Right atrium auricular region (tissue), 2 donors: ENCODE data around the gene PFN1. TPM values are rescaled to one million over a fixed set of nuclear protein-coding genes. Genes with fewer than 3 reads are reported as not detected.

Experiments used
- DNase-seq: peaks from one replicate; pipeline ENCODE4 v3.0.0-alpha.2; 2019; ENCODE audit warnings: low spot score
- H3K27ac ChIP-seq, 2 donors: fragments of 200-600 bp; sonication (generic); 1 replicate in 1 of 2; 2 replicates in 1 of 2; pipeline ENCODE4 v1.5.1; 2016 to 2019
- H3K27me3 ChIP-seq, 2 donors: fragments of 200-600 bp; sonication (generic); one replicate each; pipeline versions ENCODE4 v1.5.1 to v1.6.0; 2017 to 2019
- H3K36me3 ChIP-seq: fragments of 200-600 bp; sonication (generic); one replicate; pipeline ENCODE4 v1.5.1; 2016
- H3K4me1 ChIP-seq, 2 donors: fragments of 200-600 bp; sonication (generic); one replicate each; pipeline versions ENCODE4 v1.5.1 to v1.6.0; 2017 to 2019
- H3K4me3 ChIP-seq, 2 donors: fragments of 200-600 bp; sonication (generic); 1 replicate in 1 of 2; 2 replicates in 1 of 2; pipeline ENCODE4 v1.5.1; 2017 to 2019; ENCODE audit warnings: mild to moderate bottlenecking in 1 of 2, moderate library complexity in 1 of 2
- H3K9me3 ChIP-seq, 2 donors: fragments of 200-600 bp; sonication (generic); one replicate each; pipeline ENCODE4 v1.5.1; 2019
- total RNA-seq, 2 donors: library from RNA; depleted of rRNA; stranded (reverse); fragments of >200 nt; gene quantifications; one replicate each; pipeline ENCODE4 v1.1.0, GENCODE V29; 2016
- TF ChIP-seq, protein P1 (sequence below), 2 donors: fragments of 200-600 bp; sonication (generic); IDR thresholded peaks; one replicate each; pipeline ENCODE4 v1.5.1; 2019; ENCODE audit warnings: antibody characterized with exemption in 2 of 2

Gene PFN1
- total RNA-seq, 2 donors from 2014 or later, result 218 to 425 TPM

DNA sequence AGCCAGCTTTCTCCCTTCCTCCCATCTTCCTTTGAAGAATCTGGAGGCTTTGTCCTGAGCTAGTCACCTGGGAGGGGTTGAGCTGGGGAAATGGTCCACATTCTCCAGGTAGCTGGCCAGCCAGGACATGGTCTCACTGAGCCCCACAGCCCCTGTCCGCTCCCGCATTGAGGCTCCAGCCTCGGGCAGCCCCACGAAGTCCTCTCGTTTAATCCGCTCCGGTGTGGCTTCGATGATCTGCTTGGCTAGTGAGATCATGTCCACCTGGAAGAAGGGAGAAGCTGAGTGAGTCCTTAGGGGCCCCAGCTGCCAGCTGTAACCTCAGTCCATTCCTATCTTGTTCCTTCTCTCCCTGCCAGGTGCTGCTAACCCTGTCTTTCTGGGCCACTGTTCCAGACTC is 21.9 kb upstream of the PFN1 start:
- Histone ChIP-seq H3K36me3 (peaks cover 41% of the 10 kb centered on the region), H3K9me3 (no peaks in the 10 kb centered on the region), H3K4me3 (no peak overlapping the region), H3K4me1 (peaks cover 0 to 60% of the 10 kb centered on the region in 2 donors), H3K27me3 (no peaks in the 10 kb centered on the region), H3K27ac (peak overlapping the region in 1 of 2 donors; percentile 97)
- TF ChIP-seq, protein P1, sequence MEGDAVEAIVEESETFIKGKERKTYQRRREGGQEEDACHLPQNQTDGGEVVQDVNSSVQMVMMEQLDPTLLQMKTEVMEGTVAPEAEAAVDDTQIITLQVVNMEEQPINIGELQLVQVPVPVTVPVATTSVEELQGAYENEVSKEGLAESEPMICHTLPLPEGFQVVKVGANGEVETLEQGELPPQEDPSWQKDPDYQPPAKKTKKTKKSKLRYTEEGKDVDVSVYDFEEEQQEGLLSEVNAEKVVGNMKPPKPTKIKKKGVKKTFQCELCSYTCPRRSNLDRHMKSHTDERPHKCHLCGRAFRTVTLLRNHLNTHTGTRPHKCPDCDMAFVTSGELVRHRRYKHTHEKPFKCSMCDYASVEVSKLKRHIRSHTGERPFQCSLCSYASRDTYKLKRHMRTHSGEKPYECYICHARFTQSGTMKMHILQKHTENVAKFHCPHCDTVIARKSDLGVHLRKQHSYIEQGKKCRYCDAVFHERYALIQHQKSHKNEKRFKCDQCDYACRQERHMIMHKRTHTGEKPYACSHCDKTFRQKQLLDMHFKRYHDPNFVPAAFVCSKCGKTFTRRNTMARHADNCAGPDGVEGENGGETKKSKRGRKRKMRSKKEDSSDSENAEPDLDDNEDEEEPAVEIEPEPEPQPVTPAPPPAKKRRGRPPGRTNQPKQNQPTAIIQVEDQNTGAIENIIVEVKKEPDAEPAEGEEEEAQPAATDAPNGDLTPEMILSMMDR (IDR thresholded peaks at IDR 0.05), result no peak
- no peak for DNase-seq

GRCh38 chr17:4969551-4970173 is 21.3 kb upstream of the PFN1 start:
- H3K27ac ChIP-seq, result peak overlapping the region; percentile 95 to 97
- H3K36me3 ChIP-seq, result peaks cover 41% of the 10 kb centered on the region
- DNase-seq, result no peak
- H3K4me3 ChIP-seq, result no peak overlapping the region
- H3K4me1 ChIP-seq, result peaks cover 0 to 61% of the 10 kb centered on the region in 2 donors
- no peaks in the 10 kb centered on the region for H3K9me3 ChIP-seq
- H3K27me3 ChIP-seq, result no peaks in the 10 kb centered on the region
- TF ChIP-seq, protein P1 (IDR thresholded peaks at IDR 0.05), result no peak

- H3K9me3 ChIP-seq, result no peaks in the 10 kb centered on the region
- TF ChIP-seq, protein P1 (IDR thresholded peaks at IDR 0.05), result no peak
- H3K4me1 ChIP-seq, result peaks cover 0 to 56% of the 10 kb centered on the region in 2 donors
- no peaks in the 10 kb centered on the region for H3K27me3 ChIP-seq
- H3K36me3 ChIP-seq, result peaks cover 38% of the 10 kb centered on the region
- H3K4me3 ChIP-seq, result peak overlapping the region in 1 of 2 donors; percentile 69
- peak overlapping the region; percentile 95 to 97 for H3K27ac ChIP-seq
- no peak for DNase-seq
These were observed 20.8 kb upstream of the PFN1 start for GRCh38 chr17:4969047-4969550.

- TF ChIP-seq, protein P1 (IDR thresholded peaks at IDR 0.05), result no peak
- H3K27ac ChIP-seq, result peak overlapping the region; percentile 95 to 97
- H3K9me3 ChIP-seq, result no peaks in the 10 kb centered on the region
- H3K36me3 ChIP-seq, result peaks cover 32% of the 10 kb centered on the region
- H3K27me3 ChIP-seq, result no peaks in the 10 kb centered on the region
- no peak for DNase-seq
- peaks cover 0 to 51% of the 10 kb centered on the region in 2 donors for H3K4me1 ChIP-seq
- peak overlapping the region; percentile 69 to 75 for H3K4me3 ChIP-seq
These were observed 20.2 kb upstream of the PFN1 start for GRCh38 chr17:4968486-4969046.

DNA sequence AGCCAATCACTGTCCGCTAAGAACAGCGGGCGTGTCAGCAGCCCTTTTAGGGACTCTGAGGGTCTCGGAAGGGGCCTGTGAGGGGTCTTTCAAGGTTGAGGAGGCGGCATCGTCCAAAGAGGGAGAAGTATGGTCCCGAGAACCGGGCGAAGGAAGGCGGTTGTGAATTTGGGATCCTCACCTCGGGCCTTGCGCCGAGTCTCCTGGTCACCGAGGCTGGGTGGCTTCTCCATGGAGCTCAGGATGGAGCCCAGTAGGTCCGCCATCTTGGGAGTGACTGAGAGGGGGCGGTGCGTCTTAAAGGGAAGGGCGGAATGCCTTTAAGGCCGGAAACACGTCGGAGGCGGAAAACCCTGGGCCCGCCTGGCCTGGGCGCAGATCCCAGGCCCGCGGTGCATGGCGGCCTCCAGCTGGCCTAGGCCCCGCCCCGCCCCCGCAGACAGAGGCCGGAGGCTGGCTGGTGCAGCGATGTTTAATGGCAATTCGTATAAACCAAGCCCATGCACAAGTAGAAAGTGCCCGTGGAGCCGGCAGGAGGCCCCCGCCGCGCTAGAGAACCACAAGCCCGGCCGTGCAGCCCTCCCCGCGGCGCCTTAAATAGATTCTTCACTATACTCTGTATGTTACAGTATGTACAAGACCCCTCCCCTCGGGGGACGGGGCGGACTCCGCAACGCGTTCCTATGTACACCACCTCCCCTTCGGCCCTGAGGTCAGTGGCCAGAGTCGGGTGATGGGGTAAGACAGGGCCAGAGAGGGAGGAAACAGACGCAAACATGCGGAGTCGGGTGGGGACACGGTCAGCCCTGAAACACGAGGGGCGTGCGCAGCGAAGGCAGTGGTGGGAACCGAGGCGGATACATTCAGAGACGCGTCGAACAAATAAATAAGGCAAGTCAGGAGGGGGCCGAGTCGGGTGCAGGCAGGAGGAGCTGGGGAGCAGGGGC is 19.5 kb upstream of the PFN1 start, which contains the start of gene SPAG7:
Gene SPAG7 (minus strand): TSS at position 279 of the 947 bp plus-strand sequence. CDS start 13 bp downstream, at position 266.
- DNase-seq, result peak; percentile 97
- Histone ChIP-seq H3K4me3 (peak within 1 kb of the TSS; percentile 69 to 75), H3K9me3 (no peaks in the 10 kb centered on the region), H3K27me3 (no peaks in the 10 kb centered on the region), H3K27ac (peak within 1 kb of the TSS; percentile 95 to 97), H3K4me1 (peaks cover 0 to 44% of the 10 kb centered on the region in 2 donors), H3K36me3 (peaks cover 25% of the 10 kb centered on the region)
- TF ChIP-seq, protein P1 (IDR thresholded peaks at IDR 0.05), result no peak
